GM12872 (cell line): ENCODE results near the gene F2R.

Experiments
- TF ChIP-seq, protein P1 (sequence below): IDR thresholded peaks from 3 replicates; pipeline ENCODE4 v1.5.1; 2011; ENCODE audit warnings: low read depth, mild to moderate bottlenecking, low read length, moderate library complexity; ENCODE audit not compliant: insufficient read depth

F2R gene

DNA sequence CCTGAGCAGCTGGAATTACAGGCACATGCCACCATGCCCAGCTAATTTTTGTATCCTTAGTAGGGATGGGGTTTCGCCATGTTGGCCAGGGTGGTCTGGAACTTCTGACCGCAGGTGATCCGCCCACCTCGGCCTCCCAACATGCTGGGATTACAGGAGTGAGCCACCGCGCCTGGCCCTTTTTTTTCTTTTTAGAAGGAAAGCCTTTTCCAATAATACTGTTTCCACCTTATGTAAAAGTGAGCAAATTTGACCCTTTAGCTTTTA is 23.7 kb upstream of the F2R start:
- TF ChIP-seq, protein P1, sequence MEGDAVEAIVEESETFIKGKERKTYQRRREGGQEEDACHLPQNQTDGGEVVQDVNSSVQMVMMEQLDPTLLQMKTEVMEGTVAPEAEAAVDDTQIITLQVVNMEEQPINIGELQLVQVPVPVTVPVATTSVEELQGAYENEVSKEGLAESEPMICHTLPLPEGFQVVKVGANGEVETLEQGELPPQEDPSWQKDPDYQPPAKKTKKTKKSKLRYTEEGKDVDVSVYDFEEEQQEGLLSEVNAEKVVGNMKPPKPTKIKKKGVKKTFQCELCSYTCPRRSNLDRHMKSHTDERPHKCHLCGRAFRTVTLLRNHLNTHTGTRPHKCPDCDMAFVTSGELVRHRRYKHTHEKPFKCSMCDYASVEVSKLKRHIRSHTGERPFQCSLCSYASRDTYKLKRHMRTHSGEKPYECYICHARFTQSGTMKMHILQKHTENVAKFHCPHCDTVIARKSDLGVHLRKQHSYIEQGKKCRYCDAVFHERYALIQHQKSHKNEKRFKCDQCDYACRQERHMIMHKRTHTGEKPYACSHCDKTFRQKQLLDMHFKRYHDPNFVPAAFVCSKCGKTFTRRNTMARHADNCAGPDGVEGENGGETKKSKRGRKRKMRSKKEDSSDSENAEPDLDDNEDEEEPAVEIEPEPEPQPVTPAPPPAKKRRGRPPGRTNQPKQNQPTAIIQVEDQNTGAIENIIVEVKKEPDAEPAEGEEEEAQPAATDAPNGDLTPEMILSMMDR: no peak

DNA sequence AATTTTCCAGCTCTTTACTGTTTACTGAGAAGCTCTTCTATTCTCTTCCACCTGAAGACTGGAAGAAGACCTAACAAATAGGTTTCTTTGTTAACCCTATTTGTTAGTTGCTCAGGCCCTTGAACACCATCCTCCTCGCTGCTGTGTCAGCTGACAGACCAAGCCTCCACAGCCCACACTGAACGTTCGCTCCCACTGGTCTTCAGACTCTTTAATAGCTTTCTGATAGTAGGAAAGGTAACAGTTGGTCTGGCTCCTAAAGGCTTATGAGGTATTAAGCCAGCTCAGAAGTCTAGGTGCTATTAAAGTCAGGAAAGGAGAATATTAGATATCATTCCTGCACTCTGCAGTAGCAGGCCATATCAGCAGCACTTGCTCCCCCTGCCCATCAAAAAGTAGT is 23.3 kb upstream of the F2R start:
- TF ChIP-seq, protein P1: no peak

DNA sequence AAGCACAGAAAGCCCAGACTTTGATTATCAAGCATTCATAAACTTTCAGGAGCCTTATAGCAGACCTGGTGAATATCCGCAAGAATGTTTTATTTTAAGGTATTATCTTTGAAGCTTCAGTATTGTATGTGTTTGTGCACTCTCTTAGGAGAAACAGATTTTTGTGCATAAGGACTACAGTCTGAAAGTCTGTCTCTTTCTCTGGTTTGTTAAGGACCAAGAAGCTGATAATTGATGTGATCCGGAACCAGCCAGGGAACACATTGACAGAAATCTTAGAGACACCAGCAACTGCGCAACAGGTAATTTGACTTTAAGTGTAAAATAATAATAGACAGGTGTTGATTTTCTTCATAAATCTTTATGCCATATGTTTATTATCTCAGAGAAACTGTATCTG is 22.8 kb upstream of the F2R start:
- TF ChIP-seq, protein P1: no peak

DNA sequence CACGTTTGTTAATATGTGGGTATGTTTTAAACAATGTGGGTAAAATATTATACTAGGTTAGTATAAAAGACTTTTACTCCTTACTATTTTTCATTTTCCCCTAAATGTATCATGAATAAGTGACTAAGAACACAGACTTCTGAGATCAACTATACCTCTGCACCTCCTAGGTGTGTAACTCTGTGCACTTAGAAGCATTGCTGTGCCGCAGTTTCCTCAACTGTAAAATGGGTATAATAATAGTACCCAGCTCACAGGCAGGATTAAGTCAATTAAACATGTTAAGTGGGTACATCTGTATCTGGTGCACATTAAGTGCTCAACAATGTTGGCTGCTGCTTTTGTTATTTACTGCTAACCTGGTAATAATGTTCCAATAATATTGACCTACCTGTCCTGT is 21.6 kb upstream of the F2R start:
- TF ChIP-seq, protein P1: no peak

DNA sequence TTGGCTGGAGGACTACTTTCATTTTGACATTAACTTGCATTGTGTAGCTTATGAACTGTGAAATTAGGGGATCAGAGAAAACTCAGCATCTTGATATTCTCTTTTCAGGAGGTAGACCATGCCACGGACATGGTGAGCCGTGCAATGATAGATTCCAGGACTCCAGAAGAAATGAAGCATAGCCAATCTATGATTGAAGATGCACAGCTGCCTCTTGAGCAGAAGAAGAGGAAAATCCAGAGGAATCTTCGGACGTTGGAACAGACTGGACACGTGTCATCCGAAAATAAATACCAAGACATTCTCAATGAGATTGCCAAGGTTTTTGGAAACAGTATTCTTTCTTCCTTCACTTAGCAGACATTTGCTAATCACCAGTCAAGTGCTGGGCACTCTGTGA is 20.6 kb upstream of the F2R start:
- TF ChIP-seq, protein P1: no peak

DNA sequence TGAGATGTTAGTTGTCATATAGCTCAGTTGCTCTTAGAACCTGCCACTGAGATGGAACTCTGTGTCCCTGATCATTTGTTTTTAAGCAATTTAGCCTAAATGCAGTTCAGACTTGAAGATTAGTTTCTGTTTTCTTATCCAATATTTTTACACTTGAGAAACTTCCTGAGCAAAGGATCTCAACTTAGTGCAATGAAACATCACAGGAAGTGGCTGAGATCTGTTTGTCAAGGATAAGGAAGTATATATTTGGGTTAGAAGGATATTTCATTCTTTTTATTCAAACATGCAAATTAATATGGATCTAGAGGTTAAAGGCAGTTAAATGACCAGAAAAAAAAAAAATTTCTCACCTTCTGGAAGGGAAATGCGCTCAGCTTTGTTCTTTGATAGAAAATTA is 19.7 kb upstream of the F2R start:
- TF ChIP-seq, protein P1: no peak

DNA sequence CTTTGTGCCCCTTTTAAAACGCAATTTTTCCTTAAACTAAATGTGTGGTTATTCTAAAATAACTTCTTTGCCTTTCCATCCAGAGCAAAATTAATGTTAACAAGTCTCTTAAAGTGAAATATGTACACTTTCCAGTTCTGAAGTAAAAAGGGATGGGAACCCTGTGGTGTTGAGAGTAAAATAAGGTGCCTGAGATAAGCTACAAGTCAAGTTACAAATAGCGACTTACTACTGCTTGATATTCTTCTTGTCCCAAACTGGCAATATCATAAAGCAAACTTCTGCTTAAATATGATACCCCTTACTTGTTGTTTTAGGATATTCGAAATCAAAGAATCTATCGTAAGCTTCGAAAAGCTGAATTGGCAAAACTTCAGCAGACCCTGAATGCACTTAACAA is 18.3 kb upstream of the F2R start:
- TF ChIP-seq, protein P1: no peak

DNA sequence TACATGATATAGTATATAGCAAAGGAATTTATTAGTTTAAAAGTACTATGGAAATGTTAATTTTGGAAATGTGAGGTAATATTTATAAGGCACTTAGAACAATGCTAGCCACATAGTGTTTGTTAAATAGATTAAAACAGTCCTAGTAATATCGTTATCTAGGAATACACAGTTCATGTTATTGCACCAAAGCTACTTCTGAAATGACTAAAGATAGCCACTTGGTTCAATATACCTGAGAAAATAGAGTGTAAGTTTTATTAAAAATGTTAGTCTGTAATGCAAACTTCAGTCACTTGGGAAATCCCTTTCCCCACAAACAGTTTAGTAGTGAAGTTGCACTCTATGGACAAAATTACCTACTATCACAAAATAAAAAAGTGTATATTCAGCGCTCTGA is 15.4 kb upstream of the F2R start:
- TF ChIP-seq, protein P1: no peak
